Frontal cortex (tissue), 4 donors: ENCODE data around the gene C13orf46. TPM values are rescaled to one million over a fixed set of nuclear protein-coding genes. Genes with fewer than 3 reads are reported as not detected.
"Not testable (repeated sequence)": the region's sequence is repeated elsewhere in the genome, so short reads cannot be mapped to it uniquely, and the experiment has no call there.

ENCODE experiments used
- DNase-seq, 2 donors: peaks; one replicate each; pipeline ENCODE4 v3.0.0; 2012; ENCODE audit warnings: low spot score in 2 of 2
- FAIRE-seq: peaks from 2 replicates; lab custom pipeline; 2012; peaks lifted over from hg19 to GRCh38; lab: Jason Lieb, UNC
- total RNA-seq: library from RNA; depleted of rRNA; stranded (reverse); fragments of >200 nt; gene quantifications from one replicate; pipeline ENCODE4 v1.2.3, GENCODE V29; 2014
- donor health status: control.
- donor health status: control.
- donor health status: control.

The C13orf46 gene
- total RNA-seq, 1 donor from 2014 or later, result under 0.01 TPM

DNA sequence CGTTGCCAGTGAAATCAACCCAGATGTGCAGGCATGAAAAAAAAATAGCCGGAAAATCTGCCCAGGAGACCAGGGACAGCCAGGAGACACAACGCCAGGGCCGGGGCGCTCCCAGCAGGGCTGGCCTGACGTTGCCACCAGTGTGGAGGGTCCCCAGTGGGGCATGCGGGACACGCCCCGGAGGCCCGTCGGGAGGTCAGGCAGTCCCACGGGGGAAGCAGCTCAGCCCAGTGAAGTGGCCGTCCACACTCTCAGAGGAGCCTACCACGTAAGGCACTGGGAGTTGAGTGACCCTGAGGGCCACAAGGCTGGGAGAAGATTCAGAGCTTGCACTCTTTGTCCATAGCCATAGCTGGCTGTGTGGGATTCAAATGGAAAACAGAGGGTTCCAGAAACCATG is 56.8 kb downstream of the C13orf46 start:
- FAIRE-seq, result no peak
- DNase-seq, result no peak

GRCh38 chr13:113916330-113916815 is 57.5 kb downstream of the C13orf46 start:
- FAIRE-seq, result no peak
- DNase-seq, result no peak

DNA sequence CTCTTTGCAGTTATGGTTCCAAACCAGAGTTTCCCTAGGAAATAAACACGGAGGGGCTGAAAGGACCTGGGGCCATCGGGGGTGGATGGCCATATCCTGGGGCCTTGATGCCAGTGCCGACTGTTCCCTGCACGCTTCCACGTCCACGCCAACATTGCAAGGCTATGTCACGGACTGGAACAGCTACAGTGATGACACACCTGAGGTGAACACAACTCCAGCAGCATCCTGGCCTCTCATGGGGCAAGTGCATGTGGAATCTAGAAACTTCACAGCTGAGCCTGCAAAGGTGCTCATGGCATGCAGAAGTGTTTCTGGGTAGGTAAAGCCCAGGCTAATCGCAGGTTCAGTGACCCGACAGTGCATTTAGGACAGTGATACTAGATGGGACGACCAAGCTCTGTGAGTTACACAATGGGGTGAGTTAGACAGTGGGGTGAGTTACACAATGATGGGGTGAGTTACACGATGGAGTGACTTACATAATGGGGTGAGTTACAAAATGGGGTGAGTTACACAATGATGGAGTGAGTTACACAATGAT is 58.0 kb downstream of the C13orf46 start:
- no peak for FAIRE-seq
- no peak for DNase-seq

DNA sequence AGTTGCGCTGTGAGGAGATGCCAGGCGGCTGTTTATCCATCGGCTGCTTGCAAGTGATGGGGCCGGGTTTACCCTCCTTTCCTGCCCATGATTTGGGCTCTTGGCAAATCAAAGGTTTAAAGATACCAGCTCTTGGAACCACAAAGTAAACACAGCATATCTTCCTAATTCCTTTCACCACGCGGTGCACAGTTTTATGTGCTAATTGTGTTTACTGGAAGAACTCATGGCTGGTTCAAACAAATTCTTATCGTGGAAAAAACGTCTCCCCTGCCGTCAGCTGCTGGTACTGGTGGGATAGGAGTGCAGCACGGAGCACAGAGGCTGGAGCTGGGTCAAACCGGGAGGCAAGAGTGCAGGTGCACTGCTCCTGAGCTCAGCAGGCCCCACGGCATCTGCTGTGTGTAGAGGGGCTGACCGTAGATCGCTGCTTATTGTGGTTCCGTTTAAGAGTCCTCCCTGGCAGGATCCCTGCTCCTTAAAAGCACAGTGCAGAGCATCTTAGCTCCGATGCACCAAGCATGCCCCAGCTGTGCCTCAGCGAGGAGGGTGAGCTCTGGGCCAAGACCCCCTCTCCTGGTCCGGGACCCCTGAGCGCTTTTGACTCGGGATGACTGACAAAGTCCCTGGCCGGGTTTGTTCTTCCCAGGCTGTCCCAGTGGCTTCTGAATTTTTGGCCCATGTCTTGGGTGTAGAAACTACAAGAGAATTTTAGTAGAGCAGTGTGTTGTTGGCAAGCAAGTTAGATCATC is 58.7 kb downstream of the C13orf46 start:
- DNase-seq (no peak), FAIRE-seq (no peak)

DNA sequence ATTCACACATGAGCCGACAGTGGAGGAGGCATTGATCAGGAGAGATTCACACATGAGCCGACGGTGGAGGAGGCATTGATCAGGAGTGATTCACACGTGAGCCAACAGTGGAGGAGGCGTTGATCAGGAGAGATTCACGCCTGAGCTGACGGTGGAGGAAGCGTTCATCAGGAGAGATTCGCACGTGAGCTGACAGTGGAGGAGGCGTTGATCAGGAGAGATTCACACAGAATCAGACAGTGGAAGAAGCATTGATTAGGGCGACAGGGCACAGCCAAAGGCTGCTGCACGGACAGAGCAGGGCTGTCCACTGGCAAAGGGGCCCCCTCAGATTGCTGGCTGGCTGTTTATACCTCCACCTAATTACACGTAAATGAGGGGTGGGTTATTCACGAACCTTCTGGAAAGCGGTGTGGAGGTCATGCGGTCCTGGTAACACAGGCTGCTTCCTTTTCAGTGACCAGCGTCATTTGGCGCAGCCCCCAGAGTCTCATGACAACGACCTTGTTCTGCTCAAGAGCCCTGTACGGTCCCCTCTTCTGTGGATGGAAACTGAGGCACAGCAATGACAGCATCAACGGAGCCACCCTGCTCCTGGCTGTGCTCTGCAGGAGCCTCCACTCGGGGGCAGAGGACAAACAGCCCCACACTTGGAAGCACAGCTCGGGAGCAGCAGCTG is 59.4 kb downstream of the C13orf46 start:
- DNase-seq (no peak), FAIRE-seq (no peak)

GRCh38 chr13:113913838-113914237 is 60.0 kb downstream of the C13orf46 start:
- DNase-seq, FAIRE-seq: not testable (repeated sequence)

DNA sequence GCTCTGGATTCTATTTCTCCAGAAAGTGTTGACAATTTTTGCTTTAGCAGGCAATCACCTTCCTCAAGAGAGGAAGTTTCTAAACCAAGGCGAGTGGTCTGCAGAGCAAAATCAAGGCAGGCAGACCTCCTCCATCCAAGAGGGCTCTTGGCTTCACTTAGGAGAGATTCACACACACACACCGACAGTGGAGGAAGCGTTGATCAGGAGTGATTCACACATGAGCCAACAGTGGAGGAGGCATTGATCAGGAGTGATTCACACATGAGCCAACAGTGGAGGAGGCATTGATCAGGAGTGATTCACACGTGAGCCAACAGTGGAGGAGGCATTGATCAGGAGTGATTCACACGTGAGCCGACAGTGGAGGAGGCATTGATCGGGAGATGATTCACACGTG is 60.5 kb downstream of the C13orf46 start:
- FAIRE-seq, DNase-seq: not testable (repeated sequence)

- no peak for DNase-seq
- no peak for FAIRE-seq
Measured at GRCh38 chr13:113912596-113912995, 61.3 kb downstream of the C13orf46 start.

- DNase-seq (no peak), FAIRE-seq (no peak)
Measured at GRCh38 chr13:113907635-113908617, 66.0 kb downstream of the C13orf46 start.

- FAIRE-seq (no peak), DNase-seq (no peak)
Measured at GRCh38 chr13:113906571-113906970, 67.3 kb downstream of the C13orf46 start.

GRCh38 chr13:113905942-113906341 is 67.9 kb downstream of the C13orf46 start:
- no peak for DNase-seq
- no peak for FAIRE-seq

DNA sequence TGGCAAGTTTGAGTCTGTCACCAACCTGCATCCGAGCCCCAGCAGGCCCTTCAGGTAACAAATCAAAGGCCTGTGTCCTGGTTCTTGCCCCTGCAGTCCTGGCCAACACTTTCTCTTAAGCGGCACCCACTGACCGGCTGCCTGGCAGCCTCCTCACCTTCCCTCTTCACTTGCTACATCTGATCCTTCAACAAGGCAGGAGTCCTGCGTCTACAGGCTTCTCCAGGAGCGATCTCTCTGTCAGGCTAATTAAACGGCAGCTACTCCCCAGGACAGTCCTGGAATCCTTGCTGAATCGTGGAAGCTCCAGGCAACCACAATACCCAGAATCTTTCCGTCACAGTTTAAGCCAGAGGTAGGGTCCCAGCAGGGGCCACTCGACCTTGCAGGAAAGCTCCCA is 68.9 kb downstream of the C13orf46 start:
- FAIRE-seq (no peak), DNase-seq (no peak)

DNA sequence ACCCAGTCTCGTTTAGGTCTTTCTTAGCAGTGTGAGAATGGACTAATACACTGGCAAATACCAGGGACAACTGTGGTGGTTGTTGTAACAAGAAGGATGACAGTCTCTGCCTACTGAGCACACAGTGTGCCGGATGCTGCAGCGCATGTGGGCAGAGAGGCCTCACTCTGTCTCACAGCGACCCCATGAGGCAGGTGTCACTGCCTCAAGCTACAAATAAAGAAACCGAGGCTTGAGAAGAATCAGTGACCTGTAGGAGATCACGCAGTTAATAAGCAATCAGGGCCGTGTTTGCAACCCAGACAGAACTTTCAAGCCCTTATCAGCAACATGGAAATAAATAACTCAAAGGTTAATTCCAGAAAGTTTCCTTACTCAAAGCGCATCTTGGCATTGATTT is 69.5 kb downstream of the C13orf46 start:
- DNase-seq (no peak), FAIRE-seq (no peak)

- no peak for DNase-seq
- no peak for FAIRE-seq
Measured at GRCh38 chr13:113903912-113904311, 70.0 kb downstream of the C13orf46 start.

Other genes starting within 250 kb of the C13orf46 start
- gene TMEM255B, start 214.8 kb downstream of the C13orf46 start, total RNA-seq, result not detected
- gene GAS6, start 110.0 kb downstream of the C13orf46 start, total RNA-seq, result 20.4 TPM
- gene RASA3, start 158.5 kb upstream of the C13orf46 start, total RNA-seq, result 12.6 TPM
- not detected for gene CFAP97D2, start 205.2 kb upstream of the C13orf46 start, total RNA-seq